Glomerular endothelial cell (primary cell): Measurements from ENCODE around the gene GCFC2. TPM values are rescaled to one million over a fixed set of nuclear protein-coding genes. Genes with fewer than 3 reads are reported as not detected.
"Not testable (repeated sequence)": the region's sequence is repeated elsewhere in the genome, so short reads cannot be mapped to it uniquely, and the experiment has no call there.

Source experiments
- DNase-seq: peaks from one replicate; pipeline ENCODE4 v3.0.0-alpha.2; 2011; ENCODE audit warnings: low read depth, low spot score; ENCODE audit errors: extremely low read depth
- total RNA-seq: library from RNA; depleted of rRNA; stranded (reverse); fragments of >200 nt; gene quantifications from 2 replicates; pipeline ENCODE4 v1.2.3, GENCODE V29; 2015

Gene GCFC2
- total RNA-seq, result 20.0 and 20.4 TPM in 2 replicates

GRCh38 chr2:75710577-75711253 lies at the start of gene GCFC2:
Gene GCFC2, minus strand, starts transcription at chr2:75710915. Its CDS starts 60 bp downstream, at chr2:75710855.
- no peak for DNase-seq

GRCh38 chr2:75752828-75753227 lies 42.1 kb upstream of the GCFC2 start:
- no peak for DNase-seq

- DNase-seq, result no peak
Observed at GRCh38 chr2:75751824-75752468, 41.2 kb upstream of the GCFC2 start.

- DNase-seq, result no peak
Observed at GRCh38 chr2:75751360-75751759, 40.6 kb upstream of the GCFC2 start.

GRCh38 chr2:75737961-75738360 lies 27.2 kb upstream of the GCFC2 start:
- DNase-seq, result no peak

- DNase-seq, result no peak
Observed at GRCh38 chr2:75736276-75736675, 25.6 kb upstream of the GCFC2 start.

GRCh38 chr2:75729861-75730260 lies 19.1 kb upstream of the GCFC2 start:
- DNase-seq, result no peak

- no peak for DNase-seq
Observed at GRCh38 chr2:75728614-75729419, 18.1 kb upstream of the GCFC2 start.

- no peak for DNase-seq
Observed at GRCh38 chr2:75722687-75723086, 12.0 kb upstream of the GCFC2 start.

GRCh38 chr2:75720525-75720924 lies 9.8 kb upstream of the GCFC2 start:
- no peak for DNase-seq

GRCh38 chr2:75719616-75720015 lies 8.9 kb upstream of the GCFC2 start:
- no peak for DNase-seq

- no peak for DNase-seq
Observed at GRCh38 chr2:75716406-75716805, 5.7 kb upstream of the GCFC2 start.

- not testable (repeated sequence) for DNase-seq
Observed at GRCh38 chr2:75711590-75711989, 875 bp upstream of the GCFC2 start.

GRCh38 chr2:75710220-75710576 lies 517 bp downstream of the GCFC2 start:
- DNase-seq, result no peak

- DNase-seq, result no peak
Observed at GRCh38 chr2:75709297-75709696, 1.4 kb downstream of the GCFC2 start.

- DNase-seq, result no peak
Observed at GRCh38 chr2:75707901-75708300, 2.8 kb downstream of the GCFC2 start.

- DNase-seq, result no peak
Observed at GRCh38 chr2:75705921-75706320, 4.8 kb downstream of the GCFC2 start.

- DNase-seq, result no peak
Observed at GRCh38 chr2:75703589-75704287, 7.0 kb downstream of the GCFC2 start.

- no peak for DNase-seq
Observed at GRCh38 chr2:75702593-75702992, 8.1 kb downstream of the GCFC2 start.

- DNase-seq, result no peak
Observed at GRCh38 chr2:75698918-75699317, 11.8 kb downstream of the GCFC2 start.

GRCh38 chr2:75688196-75688595 lies 22.5 kb downstream of the GCFC2 start:
- no peak for DNase-seq
